ENCODE data around the gene DNAH6.

The DNAH6 gene

DNA sequence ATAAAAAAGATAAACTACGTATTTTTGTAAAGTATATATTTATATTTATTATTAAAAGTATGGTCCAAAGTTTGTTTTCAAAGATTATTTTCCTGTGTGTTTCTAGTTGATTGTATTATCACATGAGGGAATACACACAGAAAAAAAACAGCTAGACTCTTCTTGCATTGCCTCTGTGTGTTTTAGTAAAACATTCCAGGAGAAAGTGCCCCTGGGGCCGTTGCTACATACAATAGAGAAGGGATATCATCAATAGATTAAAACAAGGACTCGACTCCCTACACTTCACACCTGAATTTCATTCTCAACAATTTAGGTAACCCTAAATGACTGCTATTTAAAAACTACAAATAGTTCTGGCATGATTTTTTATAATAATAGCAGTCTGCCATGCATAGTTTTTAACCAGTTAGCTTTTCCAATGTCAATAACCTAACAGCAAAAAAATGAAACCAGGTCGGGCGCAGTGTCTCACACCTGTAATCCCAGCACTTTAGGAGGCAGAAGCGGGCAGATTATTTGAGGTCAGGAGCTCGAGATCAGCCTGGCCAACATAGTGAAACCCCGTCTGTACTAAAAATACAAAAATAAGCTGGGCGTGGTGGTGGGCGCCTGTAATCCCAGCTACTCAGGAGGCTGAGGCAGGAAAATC is 171.3 kb downstream of the DNAH6 start:
- no peak for DNase-seq (ENCODE audit: low read depth in 4 of 4, low spot score in 1 of 4)

DNA sequence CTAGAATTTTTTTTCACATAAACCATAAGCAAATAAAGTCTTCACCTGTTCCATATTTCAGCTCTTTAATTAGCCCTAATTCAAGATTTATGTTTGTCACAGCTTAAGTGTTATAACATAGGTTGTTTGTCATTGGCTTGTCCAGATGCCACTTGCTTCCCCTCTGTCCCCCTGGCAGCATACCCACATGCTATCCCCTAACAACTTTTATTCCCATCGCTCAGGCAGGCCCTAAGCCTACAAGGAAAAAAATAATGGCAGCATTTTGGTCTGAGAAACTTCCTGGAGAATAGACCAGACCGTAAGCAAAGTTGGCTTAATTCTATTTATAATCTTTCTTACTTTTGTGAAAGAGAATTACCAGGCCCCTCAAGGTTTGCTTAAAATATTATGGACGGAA is 173.9 kb downstream of the DNAH6 start:
- no peak for DNase-seq (ENCODE audit: low read depth in 4 of 4, low spot score in 1 of 4)

DNA sequence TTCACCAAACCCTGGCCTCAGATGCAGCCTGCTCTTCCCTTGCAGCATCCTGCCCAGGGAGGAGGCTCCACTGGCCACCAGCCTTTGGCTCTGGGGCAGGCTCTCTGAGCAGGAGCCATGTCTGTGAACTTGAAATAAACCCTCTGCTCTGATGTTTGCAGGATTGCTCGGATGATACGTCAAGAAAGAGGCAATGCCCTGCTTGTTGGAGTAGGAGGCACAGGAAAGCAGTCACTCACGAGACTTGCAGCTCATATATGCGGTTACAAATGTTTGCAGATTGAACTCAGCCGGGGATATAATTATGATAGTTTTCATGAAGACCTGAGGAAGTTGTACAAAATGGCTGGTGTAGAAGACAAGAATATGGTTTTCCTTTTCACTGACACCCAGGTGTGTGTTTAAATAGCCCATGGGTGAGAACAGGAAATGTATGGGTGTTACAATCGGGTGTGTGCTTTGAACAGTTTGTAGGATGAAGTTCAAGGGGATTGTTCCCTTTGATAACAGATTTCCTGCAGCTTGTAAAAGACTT is 177.9 kb downstream of the DNAH6 start:
- DNase-seq (ENCODE audit: low read depth in 4 of 4, low spot score in 1 of 4), result no peak

DNA sequence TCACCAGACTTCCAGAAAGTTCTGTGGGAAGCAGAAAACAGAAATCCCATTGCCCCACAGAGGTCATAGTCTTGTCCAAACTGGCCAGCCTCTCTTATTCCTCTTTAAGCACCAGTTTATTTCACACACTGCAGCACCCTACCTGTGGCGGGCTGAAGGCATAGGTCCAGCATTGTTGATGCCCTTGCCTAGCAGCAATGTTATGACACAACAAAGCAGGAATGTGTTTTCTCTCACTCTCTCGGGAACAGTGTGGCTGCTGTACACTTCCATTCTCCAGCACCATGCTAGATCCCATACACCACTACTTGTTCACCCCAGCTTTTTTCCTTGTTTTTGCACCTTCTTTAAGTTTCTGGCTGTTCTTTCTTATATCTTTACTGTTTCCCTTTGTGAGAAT is 181.6 kb downstream of the DNAH6 start:
- no peak for DNase-seq (ENCODE audit: low read depth in 4 of 4, low spot score in 1 of 4)

DNA sequence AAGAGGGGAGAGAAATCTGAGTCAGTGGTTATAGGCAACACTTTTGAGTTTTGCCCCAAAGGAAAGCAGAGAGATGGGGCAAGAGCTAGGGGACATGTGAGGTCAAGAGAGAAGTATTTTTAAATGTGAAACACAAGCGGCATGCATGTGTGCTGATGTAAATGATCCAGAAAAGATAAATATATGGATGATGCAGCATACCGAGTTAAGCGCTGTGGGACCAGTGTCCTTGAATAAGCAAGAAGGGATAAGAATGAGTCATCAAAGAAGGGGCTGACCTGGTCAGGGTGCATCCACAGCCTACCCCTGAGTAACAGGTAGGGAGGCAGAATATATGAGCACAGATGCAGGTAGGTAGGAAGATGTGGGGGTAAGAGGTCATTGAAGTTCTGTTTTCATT is 183.7 kb downstream of the DNAH6 start:
- DNase-seq (ENCODE audit: low read depth in 4 of 4, low spot score in 1 of 4), result no peak

DNA sequence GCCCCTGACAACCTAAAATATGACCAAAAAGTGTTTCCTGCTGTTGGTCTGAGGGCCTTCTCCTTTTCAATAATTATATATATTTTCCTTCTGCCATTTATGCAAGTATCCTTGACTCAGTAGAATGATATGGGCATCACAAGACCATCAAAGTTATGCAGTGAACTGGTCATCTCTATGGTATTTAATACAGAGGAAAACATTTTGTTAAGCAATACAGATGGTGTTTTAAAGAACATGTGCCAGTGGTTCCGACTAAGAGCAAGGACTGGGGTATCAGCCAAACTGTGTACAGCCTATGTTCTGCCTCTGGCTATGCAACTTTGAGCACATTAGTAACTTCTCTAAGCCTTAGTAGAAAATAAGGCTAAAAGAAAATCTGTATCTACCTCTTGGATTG is 185.6 kb downstream of the DNAH6 start:
- DNase-seq (ENCODE audit: low read depth in 4 of 4, low spot score in 1 of 4), result no peak

DNA sequence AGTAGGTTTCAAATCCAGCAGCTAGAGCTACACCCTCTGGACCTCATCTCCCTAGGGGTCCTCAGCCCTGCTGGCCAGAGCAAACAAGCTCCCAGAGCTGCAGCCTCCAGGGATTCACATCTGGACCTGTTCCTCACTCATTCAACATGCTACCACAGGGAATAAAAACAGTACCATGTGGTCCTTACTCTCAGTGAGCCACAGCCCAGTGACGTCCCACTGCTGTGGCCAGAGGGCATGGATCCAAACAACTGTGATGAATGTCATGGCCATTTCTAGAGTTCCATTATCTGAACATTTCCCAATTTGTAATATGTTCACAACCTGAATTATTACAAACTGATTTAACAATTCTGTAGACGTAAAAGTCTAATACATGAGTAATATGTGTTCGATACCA is 186.6 kb downstream of the DNAH6 start:
- DNase-seq (ENCODE audit: low read depth in 4 of 4, low spot score in 1 of 4), result no peak

DNA sequence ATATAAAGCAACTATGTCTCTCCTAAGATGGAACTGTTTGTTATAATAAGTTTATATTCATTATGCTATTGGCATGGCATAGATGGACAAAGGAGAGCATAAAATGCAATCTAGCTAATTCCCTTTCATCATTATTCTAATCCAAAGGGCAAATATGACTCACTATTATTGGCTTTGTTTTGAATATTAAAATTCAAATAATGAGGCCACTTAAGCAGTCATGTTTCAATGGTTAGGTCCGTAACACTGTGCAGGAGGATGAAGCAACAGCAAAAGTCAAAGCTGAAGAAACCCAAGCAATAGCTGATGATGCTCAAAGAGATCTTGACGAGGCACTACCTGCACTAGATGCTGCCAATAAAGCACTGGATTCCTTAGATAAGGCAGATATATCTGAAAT is 187.5 kb downstream of the DNAH6 start:
- no peak for DNase-seq (ENCODE audit: low read depth in 4 of 4, low spot score in 1 of 4)

DNA sequence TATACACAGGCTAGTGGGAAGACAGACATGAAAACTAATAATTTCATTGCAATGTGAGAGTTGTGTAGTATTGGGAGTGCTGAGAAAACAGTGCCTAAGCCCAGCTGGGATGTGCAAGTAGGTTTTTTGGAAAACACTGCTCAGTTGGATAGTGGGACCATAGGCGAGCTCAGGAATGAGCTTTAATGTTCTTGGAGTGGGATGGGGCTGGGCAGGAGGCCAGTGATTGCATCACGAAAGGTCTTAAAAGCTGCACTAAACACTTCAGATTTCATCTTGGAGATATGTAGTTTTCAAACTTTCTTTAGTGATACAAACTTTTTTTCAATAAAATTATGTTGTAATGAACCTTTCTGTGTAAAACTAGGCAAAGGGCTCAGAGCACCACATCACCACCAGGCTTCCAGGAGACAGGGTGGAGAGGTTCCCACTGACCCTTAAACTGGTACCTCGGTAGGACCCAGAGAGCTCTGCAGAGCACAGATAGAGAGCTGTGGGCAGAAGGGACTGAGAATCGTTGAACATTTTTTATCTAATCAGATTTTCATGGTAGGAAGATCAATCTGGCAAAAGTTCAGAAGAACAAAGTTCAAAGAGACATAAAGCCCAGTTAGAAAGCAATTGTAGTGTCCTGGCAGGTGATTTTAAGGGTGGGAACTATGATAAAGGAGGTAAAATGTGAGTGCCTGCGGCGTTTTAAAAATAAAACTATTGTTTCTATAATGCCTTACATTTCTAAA is 188.4 kb downstream of the DNAH6 start:
- DNase-seq (ENCODE audit: low read depth in 4 of 4, low spot score in 1 of 4), result no peak

DNA sequence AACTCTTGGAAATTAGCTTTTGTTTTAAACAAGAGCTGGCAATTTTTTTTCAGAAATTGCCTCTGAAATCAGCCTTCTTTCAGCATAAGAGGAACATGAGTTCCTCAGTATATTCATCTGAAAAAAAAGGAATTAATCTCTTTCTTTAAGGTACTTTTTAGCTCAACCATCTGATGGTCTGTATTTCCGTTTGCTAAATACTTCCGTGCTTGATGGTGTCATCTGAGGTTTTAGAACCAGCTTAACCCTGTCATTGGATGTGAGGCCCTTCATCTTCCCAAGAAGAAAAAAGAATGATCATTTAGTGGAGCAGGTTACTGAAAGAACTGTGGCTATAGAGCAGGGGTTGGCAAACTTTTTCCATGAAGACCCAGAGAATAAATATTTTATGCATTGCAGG is 189.6 kb downstream of the DNAH6 start:
- no peak for DNase-seq (ENCODE audit: low read depth in 4 of 4, low spot score in 1 of 4)

DNA sequence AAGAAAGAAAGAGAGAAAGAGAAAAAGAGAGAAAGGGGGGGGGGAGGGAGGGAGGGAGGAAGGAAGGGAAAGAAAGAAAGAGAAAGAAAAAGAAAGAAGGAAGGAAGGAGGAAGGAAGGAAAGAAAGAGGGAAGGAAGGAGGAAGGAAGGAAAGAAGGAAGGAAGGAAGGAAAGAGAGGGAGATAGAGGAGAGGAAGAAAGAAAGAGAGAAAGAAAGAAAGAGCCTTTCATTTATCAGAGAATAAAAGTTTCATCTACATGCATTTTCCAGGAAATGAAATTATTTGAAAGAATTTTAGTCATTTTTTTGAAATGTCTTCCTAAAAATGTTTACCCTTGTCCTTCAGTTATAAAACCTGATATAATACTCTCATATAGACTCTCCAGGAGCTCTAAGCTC is 192.1 kb downstream of the DNAH6 start:
- DNase-seq (ENCODE audit: low read depth in 4 of 4, low spot score in 1 of 4), result no peak

DNA sequence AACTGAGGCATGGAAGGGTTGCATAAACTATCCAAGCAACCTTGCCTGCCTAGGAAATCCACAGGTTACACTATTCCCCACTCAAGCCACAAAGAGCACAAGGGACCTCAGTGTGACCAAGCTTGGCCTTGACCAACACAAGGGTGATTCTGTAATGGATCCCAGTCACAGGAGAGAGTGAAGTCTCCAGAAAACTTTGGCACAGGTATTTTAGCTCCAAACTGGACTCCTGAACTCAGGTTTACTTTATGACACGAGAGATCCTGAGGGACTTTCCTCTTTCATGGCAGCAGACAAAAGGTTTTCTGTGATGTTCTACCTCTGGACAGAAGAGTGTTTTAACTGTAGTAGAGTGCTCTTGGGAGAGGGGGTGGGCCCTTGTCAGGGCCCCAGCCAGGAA is 195.4 kb downstream of the DNAH6 start:
- no peak for DNase-seq (ENCODE audit: low read depth in 4 of 4, low spot score in 1 of 4)

DNA sequence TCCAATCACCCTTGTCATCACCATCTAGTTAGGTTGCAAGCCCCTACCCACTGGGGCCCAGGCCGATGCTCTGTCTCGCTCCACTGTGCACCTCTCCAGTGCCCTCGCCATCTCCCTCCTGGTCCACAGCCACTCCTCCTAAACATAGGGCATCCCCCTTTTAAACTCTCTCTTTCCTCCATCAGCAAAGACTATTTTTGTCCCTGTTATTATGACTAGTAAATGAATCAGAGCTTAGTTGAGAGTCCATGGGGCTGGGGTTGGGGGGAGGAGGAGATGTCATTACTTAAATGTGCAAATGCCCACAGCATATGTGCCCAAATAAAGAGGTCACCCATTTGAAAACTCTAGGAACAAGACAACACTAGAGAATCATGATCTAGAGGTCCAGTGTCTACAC is 197.1 kb downstream of the DNAH6 start:
- DNase-seq (ENCODE audit: low read depth in 4 of 4, low spot score in 1 of 4), result no peak

DNA sequence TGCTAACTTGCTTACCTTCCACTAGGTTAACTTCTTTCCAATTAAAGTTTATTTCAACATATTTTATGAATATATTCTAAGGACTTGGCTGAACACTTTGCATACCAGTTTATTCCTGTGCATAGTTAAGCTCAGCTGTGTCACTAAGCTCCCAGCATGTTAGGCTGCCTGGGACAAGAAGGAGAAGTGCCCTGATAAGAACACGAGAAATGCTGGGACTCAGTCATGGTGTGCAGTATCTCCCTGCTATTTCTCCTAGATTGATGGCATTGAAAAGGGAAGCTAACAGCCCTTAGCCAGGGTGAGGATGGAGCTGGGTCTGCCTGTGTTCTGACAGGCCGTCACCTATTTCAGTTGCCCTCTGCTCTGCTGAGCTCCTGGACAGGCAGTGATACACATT is 200.3 kb downstream of the DNAH6 start:
- DNase-seq (ENCODE audit: low read depth in 4 of 4, low spot score in 1 of 4), result no peak

DNA sequence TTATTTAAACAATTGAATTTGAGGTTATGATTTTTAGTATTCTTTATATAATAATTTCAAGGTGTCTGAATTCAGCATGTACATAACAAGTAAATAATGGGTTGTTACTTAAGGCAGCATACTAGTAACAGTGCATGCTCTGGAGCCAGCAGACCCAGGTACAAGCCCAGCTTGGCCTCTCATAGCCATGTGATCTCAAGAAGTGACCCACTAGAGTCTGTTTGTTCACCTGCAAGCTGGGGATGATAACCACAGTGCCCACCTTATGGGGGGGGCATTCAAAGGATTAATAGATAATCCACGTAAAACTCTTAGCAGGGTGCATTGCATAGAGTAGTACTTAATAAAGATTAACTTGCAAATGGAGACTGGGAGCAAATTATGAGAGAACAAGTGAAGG is 201.0 kb downstream of the DNAH6 start:
- DNase-seq (ENCODE audit: low read depth in 4 of 4, low spot score in 1 of 4), result no peak

DNA sequence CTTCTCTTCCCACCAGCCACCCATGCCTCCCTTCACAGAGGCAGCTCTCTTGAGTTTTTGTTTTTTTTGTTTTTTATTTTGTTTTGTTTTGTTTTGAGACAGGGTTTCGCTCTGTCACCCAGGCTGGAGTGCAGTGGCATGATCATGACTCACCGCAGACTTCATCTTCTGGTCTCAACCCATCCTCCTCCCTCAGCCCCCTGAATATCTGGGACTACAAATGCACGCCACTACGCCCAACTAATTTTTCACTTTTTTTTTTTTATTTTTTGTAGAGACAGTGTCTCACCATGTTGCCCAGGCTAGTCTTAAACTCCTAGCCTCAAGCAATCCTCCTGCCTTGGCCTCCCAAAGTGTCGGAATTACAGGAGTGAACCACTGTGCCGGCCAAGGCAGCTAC is 203.1 kb downstream of the DNAH6 start:
- no peak for DNase-seq (ENCODE audit: low read depth in 4 of 4, low spot score in 1 of 4)

DNA sequence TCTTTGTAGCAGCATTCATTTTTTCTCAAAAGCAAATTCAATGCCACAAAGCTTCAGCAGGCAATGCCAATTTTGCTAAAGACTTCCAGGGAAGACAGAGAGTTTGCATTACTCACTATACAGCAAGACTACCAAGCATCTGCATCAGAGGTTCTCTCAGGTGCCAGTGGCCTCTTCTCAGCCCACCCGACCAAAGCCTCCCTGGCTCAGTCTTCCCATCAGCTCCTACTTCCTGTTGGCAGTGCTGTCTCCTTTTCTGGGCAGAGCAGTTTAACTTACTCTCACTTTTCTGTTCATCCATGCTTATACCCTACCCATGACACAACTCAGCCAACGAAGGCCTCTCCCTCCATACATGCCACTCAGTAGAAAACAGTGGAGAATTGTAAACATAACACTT is 207.5 kb downstream of the DNAH6 start:
- no peak for DNase-seq (ENCODE audit: low read depth in 4 of 4, low spot score in 1 of 4)

DNA sequence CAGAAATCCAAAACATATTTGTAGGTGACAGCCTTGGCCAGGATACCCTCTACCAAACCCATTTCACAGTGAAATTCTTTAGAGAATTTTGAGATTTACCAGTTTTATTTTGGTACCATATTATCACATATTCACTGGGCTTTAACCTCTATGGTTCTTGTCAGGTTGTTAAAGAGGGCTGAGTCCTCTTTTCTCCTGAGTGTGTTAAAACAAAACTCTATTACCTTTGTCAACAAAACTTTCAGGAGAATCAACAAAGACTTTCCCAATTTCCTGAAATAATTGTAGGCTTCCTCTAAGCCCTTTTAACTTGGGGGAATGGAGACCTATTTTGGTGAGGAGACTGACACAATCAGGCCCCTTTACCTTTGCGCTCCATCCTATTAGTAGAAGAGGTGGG is 209.4 kb downstream of the DNAH6 start:
- DNase-seq (ENCODE audit: low read depth in 4 of 4, low spot score in 1 of 4), result no peak

DNA sequence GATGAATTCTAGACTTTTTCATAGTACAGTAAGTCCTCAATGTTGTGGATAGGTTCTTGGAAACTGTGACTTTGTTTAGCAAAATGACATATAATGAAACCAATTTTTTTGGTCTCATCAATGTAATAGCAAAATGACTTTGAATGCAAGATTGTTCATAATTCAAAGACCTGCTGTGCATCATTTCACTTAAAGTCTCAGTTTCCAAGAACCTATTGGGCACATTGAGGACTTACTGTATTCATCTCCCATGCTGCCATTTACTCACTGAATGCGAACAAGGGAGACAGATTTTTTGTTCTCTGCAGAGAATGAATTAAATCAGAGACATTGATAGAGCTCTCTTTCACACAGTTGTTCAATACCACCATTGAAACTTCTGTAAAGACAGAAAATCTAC is 211.0 kb downstream of the DNAH6 start:
- no peak for DNase-seq (ENCODE audit: low read depth in 4 of 4, low spot score in 1 of 4)

DNA sequence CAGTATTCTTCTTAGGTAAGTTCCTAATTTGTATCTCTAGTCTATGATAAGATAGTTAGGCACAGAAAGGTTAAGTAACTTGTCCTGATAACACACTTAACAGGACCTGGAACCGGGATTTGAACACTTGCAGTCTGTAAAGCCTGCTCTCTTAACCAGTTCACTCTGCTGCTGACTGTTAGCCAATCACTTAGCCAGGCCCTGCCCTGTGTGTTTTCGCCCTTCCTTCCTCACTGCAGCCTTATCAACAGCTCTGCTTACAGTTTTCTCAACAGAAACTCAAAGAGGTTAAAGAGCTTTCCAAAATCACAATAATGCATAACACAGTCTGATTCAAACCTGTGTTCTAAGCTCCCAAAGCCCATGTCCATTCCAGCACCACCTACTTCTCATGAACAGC is 212.9 kb downstream of the DNAH6 start:
- DNase-seq (ENCODE audit: low read depth in 4 of 4, low spot score in 1 of 4), result no peak

DNA sequence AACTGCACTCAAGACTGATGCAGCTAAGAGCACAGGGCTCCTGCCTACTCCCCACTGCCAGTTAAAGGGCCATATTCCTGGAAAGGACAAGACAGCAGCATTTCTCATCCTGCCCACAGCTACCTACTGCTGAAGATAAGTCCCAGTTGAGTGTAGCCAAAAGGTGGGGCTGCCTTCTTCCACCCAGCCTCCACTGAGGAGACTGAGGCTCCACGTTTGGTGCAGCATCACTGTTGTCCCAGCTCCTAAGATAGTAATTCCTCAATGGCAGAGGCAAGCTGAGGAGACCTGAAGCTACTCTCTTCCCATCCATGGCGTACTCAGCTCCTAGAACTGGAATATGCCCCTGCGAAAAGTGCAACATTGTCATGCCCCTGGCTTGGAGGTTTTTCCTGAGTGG is 214.9 kb downstream of the DNAH6 start:
- DNase-seq (ENCODE audit: low read depth in 4 of 4, low spot score in 1 of 4), result no peak

DNA sequence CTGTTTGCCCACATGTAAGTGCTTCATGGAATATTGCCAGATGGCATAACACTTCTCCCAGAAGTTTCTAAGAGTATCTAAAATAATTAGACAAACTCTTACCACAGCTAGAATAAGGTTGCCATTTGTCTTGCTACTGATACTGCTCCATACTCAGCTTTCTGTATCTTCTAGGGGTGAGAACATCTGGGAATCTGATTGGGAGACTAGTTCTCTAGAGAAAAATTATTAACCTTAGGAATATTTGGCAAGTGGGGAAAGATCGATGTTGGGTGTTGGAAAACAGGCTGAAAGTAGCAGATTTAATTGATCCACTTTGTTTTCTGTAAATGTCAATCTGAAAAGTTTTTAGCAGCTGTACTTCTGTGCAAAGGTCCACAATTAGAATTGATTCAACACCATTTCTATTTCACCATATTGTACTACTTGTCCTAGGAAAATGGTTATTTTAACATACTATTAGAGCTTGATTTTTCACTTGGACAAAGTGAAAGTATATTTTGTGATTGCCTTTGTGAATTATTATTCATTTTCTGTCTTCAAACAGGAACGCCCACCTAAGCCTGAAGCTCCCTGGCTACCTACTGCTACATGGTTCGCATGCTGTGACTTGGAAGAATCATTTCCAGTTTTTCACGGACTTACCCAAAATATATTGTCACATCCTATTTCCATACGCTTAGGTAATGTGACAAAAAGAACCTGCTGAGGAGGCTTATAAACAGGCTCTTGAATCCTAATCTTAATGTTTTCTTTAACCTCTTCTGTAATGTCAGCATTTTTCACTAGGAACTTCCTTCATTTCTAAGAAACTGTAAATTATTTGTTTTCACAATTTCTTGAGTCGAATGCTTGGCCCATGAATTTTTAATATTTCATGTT is 216.8 kb downstream of the DNAH6 start:
- no peak for DNase-seq (ENCODE audit: low read depth in 4 of 4, low spot score in 1 of 4)
